Right lobe of liver (tissue), 4 donors: ENCODE measurements around the gene ANKRD13B.

Experiments
- CTCF ChIP-seq, 4 donors: fragments of 200-600 bp in 3 of 4; fragments of 450-650 bp in 1 of 4; IDR thresholded peaks; one replicate each; pipeline versions ENCODE4 v1.5.1 to v1.8.0; 2016 to 2022; ENCODE audit warnings: antibody characterized with exemption in 4 of 4, mild to moderate bottlenecking in 2 of 4
- POLR2A ChIP-seq: fragments of 450-650 bp; IDR thresholded peaks from one replicate; pipeline ENCODE4 v1.6.1; 2017; ENCODE audit warnings: antibody characterized with exemption, mild to moderate bottlenecking
- donor health status: DM: no; HTN: no; CAD: no.
- donor health status: DM: no; HTN: no; CAD: no.
- donor health status: DM: no; HTN: yes; CAD: no.

- TF ChIP-seq CTCF (IDR thresholded peaks at IDR 0.05) = no peak
- no peak for TF ChIP-seq POLR2A
These were observed 4.1 kb upstream of the ANKRD13B start for GRCh38 chr17:29588562-29589411.
